Colonic mucosa (tissue), 4 donors: Measurements from ENCODE around the gene OAS3. TPM values are rescaled to one million over a fixed set of nuclear protein-coding genes. Genes with fewer than 3 reads are reported as not detected.

Source experiments
- DNase-seq: peaks from one replicate; pipeline ENCODE4 v3.0.0-alpha.2; 2020
- H3K27ac ChIP-seq: fragments of 200-600 bp; one replicate; pipeline ENCODE4 v1.8.0; 2021
- H3K27me3 ChIP-seq: fragments of 200-600 bp; one replicate; pipeline ENCODE4 v1.8.0; 2021
- H3K36me3 ChIP-seq: fragments of 200-600 bp; one replicate; pipeline ENCODE4 v1.8.0; 2021
- H3K4me1 ChIP-seq: fragments of 200-600 bp; one replicate; pipeline ENCODE4 v1.8.0; 2021; ENCODE audit warnings: mild to moderate bottlenecking
- H3K4me3 ChIP-seq: fragments of 200-600 bp; one replicate; pipeline ENCODE4 v1.8.0; 2021
- H3K9ac ChIP-seq, 2 donors: one replicate each; pipeline ENCODE4 v1.7.0; 2013; ENCODE audit warnings: control low read depth in 2 of 2, low read depth in 2 of 2, low read length in 2 of 2
- H3K9me3 ChIP-seq: fragments of 200-600 bp; one replicate; pipeline ENCODE4 v1.8.0; 2021
- intact Hi-C: fragments of 100-400 bp; cut with DNase I; formaldehyde crosslinking; loops from one replicate; pipeline ENCODE4 v1.14.1; 2022
- total RNA-seq, 2 donors: library from RNA; stranded (reverse); fragmentation: NEBNext Ultra II Directional in 1 of 2; extraction: Animal tissue kit (Norgen Biotek cat#: 25700) in 1 of 2; gene quantifications; one replicate each; pipeline ENCODE4 v1.2.1, GENCODE V29; 2021
- TF ChIP-seq, protein P1 (sequence below): fragments of 200-600 bp; IDR thresholded peaks from one replicate; pipeline ENCODE4 v1.8.0; 2022; ENCODE audit warnings: antibody characterized with exemption, mild to moderate bottlenecking
- donor health status: healthy.
- donor health status: DM: no; HTN: no; CAD: no.
- donor health status: DM: no; HTN: no; CAD: no.

The OAS3 gene
- total RNA-seq, 2 donors from 2014 or later, result 15.2 to 39.1 TPM

DNA sequence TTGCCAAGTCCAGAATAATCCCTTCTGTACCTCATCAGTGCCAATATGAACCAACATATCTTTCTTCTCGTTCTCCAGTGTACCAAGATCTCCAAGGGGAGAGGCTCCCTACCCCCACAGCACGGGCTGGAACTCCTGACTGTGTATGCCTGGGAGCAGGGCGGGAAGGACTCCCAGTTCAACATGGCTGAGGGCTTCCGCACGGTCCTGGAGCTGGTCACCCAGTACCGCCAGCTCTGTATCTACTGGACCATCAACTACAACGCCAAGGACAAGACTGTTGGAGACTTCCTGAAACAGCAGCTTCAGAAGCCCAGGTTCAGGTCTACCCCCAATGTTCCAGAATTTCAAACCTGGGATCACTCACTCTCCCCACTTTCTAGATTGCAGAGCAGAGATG, 29.6 kb downstream of the OAS3 start:
- TF ChIP-seq, protein P1, sequence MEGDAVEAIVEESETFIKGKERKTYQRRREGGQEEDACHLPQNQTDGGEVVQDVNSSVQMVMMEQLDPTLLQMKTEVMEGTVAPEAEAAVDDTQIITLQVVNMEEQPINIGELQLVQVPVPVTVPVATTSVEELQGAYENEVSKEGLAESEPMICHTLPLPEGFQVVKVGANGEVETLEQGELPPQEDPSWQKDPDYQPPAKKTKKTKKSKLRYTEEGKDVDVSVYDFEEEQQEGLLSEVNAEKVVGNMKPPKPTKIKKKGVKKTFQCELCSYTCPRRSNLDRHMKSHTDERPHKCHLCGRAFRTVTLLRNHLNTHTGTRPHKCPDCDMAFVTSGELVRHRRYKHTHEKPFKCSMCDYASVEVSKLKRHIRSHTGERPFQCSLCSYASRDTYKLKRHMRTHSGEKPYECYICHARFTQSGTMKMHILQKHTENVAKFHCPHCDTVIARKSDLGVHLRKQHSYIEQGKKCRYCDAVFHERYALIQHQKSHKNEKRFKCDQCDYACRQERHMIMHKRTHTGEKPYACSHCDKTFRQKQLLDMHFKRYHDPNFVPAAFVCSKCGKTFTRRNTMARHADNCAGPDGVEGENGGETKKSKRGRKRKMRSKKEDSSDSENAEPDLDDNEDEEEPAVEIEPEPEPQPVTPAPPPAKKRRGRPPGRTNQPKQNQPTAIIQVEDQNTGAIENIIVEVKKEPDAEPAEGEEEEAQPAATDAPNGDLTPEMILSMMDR, result no peak
- DNase-seq, result no peak
- H3K9me3 ChIP-seq, result no peaks in the 10 kb centered on the region
- H3K27me3 ChIP-seq, result no peaks in the 10 kb centered on the region
- H3K4me3 ChIP-seq, result no peak overlapping the region
- no peaks in the 10 kb centered on the region for H3K36me3 ChIP-seq
- no peak overlapping the region for H3K9ac ChIP-seq
- H3K27ac ChIP-seq, result no peak overlapping the region
- no peaks in the 10 kb centered on the region for H3K4me1 ChIP-seq
- intact Hi-C loops, result no loop called here

DNA sequence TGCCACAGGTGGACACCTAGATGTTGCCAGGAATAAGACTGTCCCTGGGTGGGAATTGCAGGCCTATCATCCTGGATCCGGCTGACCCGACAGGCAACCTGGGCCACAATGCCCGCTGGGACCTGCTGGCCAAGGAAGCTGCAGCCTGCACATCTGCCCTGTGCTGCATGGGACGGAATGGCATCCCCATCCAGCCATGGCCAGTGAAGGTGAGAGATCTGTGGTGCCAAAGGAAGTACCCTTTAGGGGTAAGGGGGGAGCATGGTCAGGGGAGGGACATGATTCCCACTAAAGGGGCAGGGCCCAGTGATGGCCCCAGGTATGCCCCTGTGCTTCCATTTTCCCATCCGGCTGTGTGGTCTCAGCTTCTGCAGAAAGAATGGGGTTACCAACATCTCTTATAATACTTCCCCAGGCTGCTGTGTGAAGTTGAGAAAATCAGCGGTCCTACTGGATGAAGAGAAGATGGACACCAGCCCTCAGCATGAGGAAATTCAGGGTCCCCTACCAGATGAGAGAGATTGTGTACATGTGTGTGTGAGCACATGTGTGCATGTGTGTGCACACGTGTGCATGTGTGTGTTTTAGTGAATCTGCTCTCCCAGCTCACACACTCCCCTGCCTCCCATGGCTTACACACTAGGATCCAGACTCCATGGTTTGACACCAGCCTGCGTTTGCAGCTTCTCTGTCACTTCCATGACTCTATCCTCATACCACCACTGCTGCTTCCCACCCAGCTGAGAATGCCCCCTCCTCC, 31.5 kb downstream of the OAS3 start:
- H3K36me3 ChIP-seq, result no peaks in the 10 kb centered on the region
- TF ChIP-seq, protein P1, result no peak
- no peak overlapping the region for H3K4me3 ChIP-seq
- DNase-seq, result no peak
- H3K27ac ChIP-seq, result no peak overlapping the region
- no peak overlapping the region for H3K9ac ChIP-seq
- intact Hi-C loops, result no loop called here
- no peaks in the 10 kb centered on the region for H3K4me1 ChIP-seq
- no peaks in the 10 kb centered on the region for H3K9me3 ChIP-seq
- no peaks in the 10 kb centered on the region for H3K27me3 ChIP-seq

DNA sequence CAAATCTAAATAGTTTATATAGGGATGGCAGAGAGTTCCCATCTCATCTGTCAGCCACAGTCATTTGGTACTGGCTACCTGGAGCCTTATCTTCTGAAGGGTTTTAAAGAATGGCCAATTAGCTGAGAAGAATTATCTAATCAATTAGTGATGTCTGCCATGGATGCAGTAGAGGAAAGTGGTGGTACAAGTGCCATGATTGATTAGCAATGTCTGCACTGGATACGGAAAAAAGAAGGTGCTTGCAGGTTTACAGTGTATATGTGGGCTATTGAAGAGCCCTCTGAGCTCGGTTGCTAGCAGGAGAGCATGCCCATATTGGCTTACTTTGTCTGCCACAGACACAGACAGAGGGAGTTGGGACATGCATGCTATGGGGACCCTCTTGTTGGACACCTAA, 32.1 kb downstream of the OAS3 start:
- intact Hi-C loops, result no loop called here
- TF ChIP-seq, protein P1, result no peak
- H3K36me3 ChIP-seq, result no peaks in the 10 kb centered on the region

DNA sequence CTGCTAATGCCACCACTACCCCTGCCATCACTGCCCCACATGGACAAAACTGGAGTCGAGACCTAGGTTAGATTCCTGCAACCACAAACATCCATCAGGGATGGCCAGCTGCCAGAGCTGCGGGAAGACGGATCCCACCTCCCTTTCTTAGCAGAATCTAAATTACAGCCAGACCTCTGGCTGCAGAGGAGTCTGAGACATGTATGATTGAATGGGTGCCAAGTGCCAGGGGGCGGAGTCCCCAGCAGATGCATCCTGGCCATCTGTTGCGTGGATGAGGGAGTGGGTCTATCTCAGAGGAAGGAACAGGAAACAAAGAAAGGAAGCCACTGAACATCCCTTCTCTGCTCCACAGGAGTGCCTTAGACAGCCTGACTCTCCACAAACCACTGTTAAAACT, 33.0 kb downstream of the OAS3 start:
- Histone ChIP-seq H3K4me1 (no peaks in the 10 kb centered on the region), H3K9ac (no peak overlapping the region), H3K27ac (no peak overlapping the region), H3K4me3 (no peak overlapping the region), H3K27me3 (no peaks in the 10 kb centered on the region), H3K36me3 (no peaks in the 10 kb centered on the region), H3K9me3 (no peaks in the 10 kb centered on the region)
- no peak for DNase-seq
- TF ChIP-seq, protein P1, result no peak
- intact Hi-C loops, result no loop called here

More for the DNA sequence above, 32.1 kb downstream of the OAS3 start:
- no peak for DNase-seq
- Histone ChIP-seq H3K27ac (no peak overlapping the region), H3K27me3 (no peaks in the 10 kb centered on the region), H3K4me3 (no peak overlapping the region), H3K9ac (no peak overlapping the region), H3K4me1 (no peaks in the 10 kb centered on the region), H3K9me3 (no peaks in the 10 kb centered on the region)

DNA sequence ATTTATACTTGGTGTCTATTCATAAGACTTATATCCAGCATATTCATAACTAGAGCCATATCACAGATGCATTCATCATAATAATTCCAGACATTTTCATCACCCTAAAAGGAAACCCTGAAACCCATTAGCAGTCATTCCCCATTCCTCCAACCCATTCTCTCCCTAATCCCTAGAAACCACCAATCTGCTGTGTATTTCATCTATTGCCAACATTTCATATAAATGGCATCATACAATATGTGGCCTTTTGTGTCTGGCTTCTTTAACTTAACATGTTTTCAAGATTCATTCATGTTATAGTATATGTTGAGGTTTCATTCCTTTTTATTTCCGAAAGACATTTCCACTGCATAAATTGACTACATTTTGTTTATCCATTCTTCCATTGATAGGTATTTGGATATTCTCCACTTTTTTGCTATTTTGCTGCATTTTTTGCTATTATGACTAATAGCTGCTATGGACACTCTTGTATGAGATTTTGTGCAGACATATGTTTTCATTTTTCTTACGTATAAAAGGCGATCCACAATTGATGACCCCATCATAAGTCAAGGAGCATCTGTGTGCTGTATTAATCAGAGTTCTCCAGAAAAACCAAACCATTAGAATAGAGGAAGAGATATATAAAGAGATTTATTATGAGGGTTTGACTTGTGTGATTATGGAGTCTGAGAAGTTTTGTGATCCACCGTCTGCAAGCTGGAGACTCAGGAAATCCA, 34.9 kb downstream of the OAS3 start:
- intact Hi-C loops, result no loop called here
- DNase-seq, result no peak
- Histone ChIP-seq H3K4me3 (no peak overlapping the region), H3K27me3 (no peaks in the 10 kb centered on the region), H3K27ac (no peak overlapping the region), H3K4me1 (no peaks in the 10 kb centered on the region), H3K9ac (no peak overlapping the region), H3K36me3 (no peaks in the 10 kb centered on the region), H3K9me3 (no peaks in the 10 kb centered on the region)
- TF ChIP-seq, protein P1, result no peak
